Neural progenitor cell (in vitro differentiated cells): Measurements from ENCODE around the gene NCAPG2. TPM values are rescaled to one million over a fixed set of nuclear protein-coding genes. Genes with fewer than 3 reads are reported as not detected.

Experiments used
- DNase-seq: peaks from one replicate; pipeline ENCODE4 v3.0.0-alpha.2; 2016; ENCODE audit warnings: low spot score
- H2AFZ ChIP-seq: fragments of 200-600 bp; sonication (generic); replicated peaks from 2 replicates; pipeline ENCODE4 v1.6.1; 2016; ENCODE audit warnings: antibody characterized with exemption
- H3F3A ChIP-seq: fragments of 200-600 bp; sonication (generic); 2 replicates; pipeline ENCODE4 v1.6.1; 2016; ENCODE audit warnings: antibody characterized with exemption, low read depth
- H3K27ac ChIP-seq: fragments of 200-600 bp; sonication (generic); 2 replicates; pipeline ENCODE4 v1.5.1; 2016; ENCODE audit warnings: mild to moderate bottlenecking
- H3K27me3 ChIP-seq: fragments of 200-600 bp; sonication (generic); 2 replicates; pipeline ENCODE4 v1.6.1; 2016; ENCODE audit warnings: mild to moderate bottlenecking, moderate library complexity
- H3K36me3 ChIP-seq: fragments of 200-600 bp; sonication (generic); 2 replicates; pipeline ENCODE4 v1.5.1; 2016
- H3K4me1 ChIP-seq: fragments of 200-600 bp; sonication (generic); 2 replicates; pipeline ENCODE4 v1.6.1; 2016; ENCODE audit warnings: mixed run types
- H3K4me2 ChIP-seq: fragments of 200-600 bp; sonication (generic); 2 replicates; pipeline ENCODE4 v1.6.1; 2016
- H3K4me3 ChIP-seq: fragments of 200-600 bp; sonication (generic); 2 replicates; pipeline ENCODE4 v1.5.1; 2016
- H3K79me2 ChIP-seq: fragments of 200-600 bp; sonication (generic); 2 replicates; pipeline ENCODE4 v1.6.1; 2016; ENCODE audit warnings: low read depth
- H3K9ac ChIP-seq: fragments of 200-600 bp; sonication (generic); 2 replicates; pipeline ENCODE4 v1.6.1; 2016
- H3K9me3 ChIP-seq: fragments of 200-600 bp; sonication (generic); 2 replicates; pipeline ENCODE4 v1.5.1; 2016; ENCODE audit warnings: low read depth
- H4K20me1 ChIP-seq: fragments of 200-600 bp; sonication (generic); 2 replicates; pipeline ENCODE4 v1.6.1; 2016; ENCODE audit warnings: low read depth
- H3K27ac Mint-ChIP-seq: 3 replicates; pipeline ENCODE4 v1.8.0; 2021; ENCODE audit warnings: mixed read lengths
- H3K27me3 Mint-ChIP-seq: 2 replicates; pipeline ENCODE4 v1.8.0; 2022; ENCODE audit warnings: low read depth, mild to moderate bottlenecking, inconsistent platforms, moderate library complexity, mixed read lengths; ENCODE audit not compliant: insufficient read depth
- H3K36me3 Mint-ChIP-seq: 3 replicates; pipeline ENCODE4 v1.8.0; 2021; ENCODE audit warnings: mixed read lengths
- H3K4me1 Mint-ChIP-seq: 3 replicates; pipeline ENCODE4 v1.8.0; 2021; ENCODE audit warnings: mixed read lengths
- H3K4me3 Mint-ChIP-seq: 3 replicates; pipeline ENCODE4 v1.8.0; 2021; ENCODE audit warnings: mild to moderate bottlenecking, moderate library complexity, mixed read lengths
- H3K9me3 Mint-ChIP-seq: 3 replicates; pipeline ENCODE4 v1.8.0; 2020; ENCODE audit warnings: mixed read lengths
- CTCF ChIP-seq: fragments of 200-600 bp; sonication (generic); IDR thresholded peaks from 2 replicates; pipeline ENCODE4 v1.5.1; 2017; ENCODE audit warnings: antibody characterized with exemption, mild to moderate bottlenecking
- EZH2 ChIP-seq: fragments of 200-600 bp; sonication (generic); IDR thresholded peaks from 2 replicates; pipeline ENCODE4 v1.6.1; 2017; ENCODE audit warnings: antibody characterized with exemption, mild to moderate bottlenecking, moderate library complexity
- EZH2phosphoT487 ChIP-seq: fragments of 200-600 bp; sonication (generic); IDR thresholded peaks from 2 replicates; pipeline ENCODE4 v1.6.1; 2017; ENCODE audit warnings: antibody characterized with exemption
- total RNA-seq: library from RNA; depleted of rRNA; stranded (reverse); fragments of >200 nt; gene quantifications from 2 replicates; pipeline ENCODE4 v1.2.3, GENCODE V29; 2015; ENCODE audit warnings: low replicate concordance

Gene NCAPG2
- total RNA-seq, 1 donor from 2014 or later, result 89.6 TPM

GRCh38 chr7:158723714-158724385 is 19.2 kb upstream of the NCAPG2 start:
- Mint-ChIP-seq H3K27me3 (peaks cover 1% of the 10 kb centered on the region), H3K4me3 (no peak overlapping the region), H3K9me3 (no peaks in the 10 kb centered on the region), H3K36me3 (no peaks in the 10 kb centered on the region), H3K4me1 (no peaks in the 10 kb centered on the region), H3K27ac (no peak overlapping the region)
- Histone ChIP-seq H3K27ac (no peak overlapping the region), H3K4me1 (no peaks in the 10 kb centered on the region), H3K4me2 (no peak overlapping the region), H3K9me3 (no peaks in the 10 kb centered on the region), H3K9ac (no peak overlapping the region), H4K20me1 (no peaks in the 10 kb centered on the region), H3K27me3 (no peaks in the 10 kb centered on the region), H3K36me3 (no peaks in the 10 kb centered on the region), H2AFZ (no peak overlapping the region), H3F3A (peaks cover 4% of the 10 kb centered on the region), H3K79me2 (no peaks in the 10 kb centered on the region), H3K4me3 (no peak overlapping the region)
- TF ChIP-seq EZH2phosphoT487 (no peak), EZH2 (no peak), CTCF (no peak)
- DNase-seq, result no peak

GRCh38 chr7:158723266-158723665 is 18.7 kb upstream of the NCAPG2 start:
- H3K36me3 Mint-ChIP-seq, result no peaks in the 10 kb centered on the region
- TF ChIP-seq CTCF, result no peak
- TF ChIP-seq EZH2phosphoT487, result no peak
- TF ChIP-seq EZH2, result no peak
- H3K27me3 Mint-ChIP-seq, result peaks cover 2% of the 10 kb centered on the region
- Histone ChIP-seq H2AFZ (no peak overlapping the region), H3K4me3 (no peak overlapping the region), H3K36me3 (no peaks in the 10 kb centered on the region), H3K4me1 (no peaks in the 10 kb centered on the region), H3K79me2 (no peaks in the 10 kb centered on the region), H4K20me1 (no peaks in the 10 kb centered on the region), H3K4me2 (no peak overlapping the region), H3F3A (peaks cover 4% of the 10 kb centered on the region), H3K9ac (no peak overlapping the region), H3K27ac (no peak overlapping the region), H3K27me3 (peaks cover under 1% of the 10 kb centered on the region), H3K9me3 (no peaks in the 10 kb centered on the region)
- DNase-seq, result no peak
- no peak overlapping the region for H3K27ac Mint-ChIP-seq
- H3K4me3 Mint-ChIP-seq, result no peak overlapping the region
- H3K4me1 Mint-ChIP-seq, result no peaks in the 10 kb centered on the region
- H3K9me3 Mint-ChIP-seq, result no peaks in the 10 kb centered on the region

- no peaks in the 10 kb centered on the region for H3K36me3 Mint-ChIP-seq
- Histone ChIP-seq H4K20me1 (no peaks in the 10 kb centered on the region), H3K27me3 (peaks cover 6% of the 10 kb centered on the region), H3K4me3 (no peak overlapping the region), H3K4me1 (no peaks in the 10 kb centered on the region), H3K27ac (no peak overlapping the region), H2AFZ (no peak overlapping the region), H3K9me3 (no peaks in the 10 kb centered on the region), H3K4me2 (no peak overlapping the region), H3K36me3 (no peaks in the 10 kb centered on the region), H3F3A (peaks cover 4% of the 10 kb centered on the region), H3K9ac (no peak overlapping the region), H3K79me2 (no peaks in the 10 kb centered on the region)
- peaks cover 4% of the 10 kb centered on the region for H3K27me3 Mint-ChIP-seq
- TF ChIP-seq EZH2phosphoT487, result no peak
- no peak for TF ChIP-seq EZH2
- no peak for TF ChIP-seq CTCF
- no peaks in the 10 kb centered on the region for H3K4me1 Mint-ChIP-seq
- H3K27ac Mint-ChIP-seq, result no peak overlapping the region
- H3K9me3 Mint-ChIP-seq, result peaks cover 2% of the 10 kb centered on the region
- DNase-seq, result no peak
- no peak overlapping the region for H3K4me3 Mint-ChIP-seq
Observed at GRCh38 chr7:158722574-158723237, 18.1 kb upstream of the NCAPG2 start.
